GM12872 (cell line): ENCODE results near the gene TBC1D22A.

ENCODE experiments used
- CTCF ChIP-seq: IDR thresholded peaks from 3 replicates; pipeline ENCODE4 v1.5.1; 2011; ENCODE audit warnings: low read depth, mild to moderate bottlenecking, low read length, moderate library complexity; ENCODE audit not compliant: insufficient read depth

Gene TBC1D22A

DNA sequence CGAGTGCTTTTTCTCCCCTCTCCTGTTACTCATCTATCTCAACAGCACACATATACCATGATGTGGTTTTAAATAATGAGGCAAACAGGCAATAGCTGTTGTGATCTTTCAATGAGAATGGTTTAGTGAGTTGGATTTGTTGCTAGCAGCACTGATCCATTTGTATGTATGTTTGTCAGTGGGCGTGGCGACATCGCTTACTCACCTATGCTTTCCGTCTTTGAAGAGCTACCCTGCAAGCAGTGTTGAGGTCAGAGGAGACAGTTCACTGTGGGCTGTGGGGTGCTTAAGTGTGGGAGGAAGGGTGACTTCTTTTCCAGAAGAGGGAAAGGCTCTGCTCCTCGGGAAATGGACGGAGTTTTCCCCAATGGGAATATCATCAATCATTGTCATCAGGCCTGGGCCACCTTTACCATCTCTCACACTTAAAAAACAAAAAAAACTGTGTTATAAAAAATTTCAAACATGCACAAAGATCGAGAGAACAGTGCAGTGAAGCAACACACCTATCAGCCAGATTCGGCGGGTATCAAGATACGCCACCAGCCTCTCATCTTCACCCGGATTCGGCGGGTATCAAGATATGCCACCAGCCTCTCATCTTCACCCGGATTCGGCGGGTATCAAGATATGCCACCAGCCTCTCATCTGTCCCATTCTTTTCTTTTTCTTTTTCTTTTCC lies 83.8 kb downstream of the TBC1D22A start:
- TF ChIP-seq CTCF = no peak

DNA sequence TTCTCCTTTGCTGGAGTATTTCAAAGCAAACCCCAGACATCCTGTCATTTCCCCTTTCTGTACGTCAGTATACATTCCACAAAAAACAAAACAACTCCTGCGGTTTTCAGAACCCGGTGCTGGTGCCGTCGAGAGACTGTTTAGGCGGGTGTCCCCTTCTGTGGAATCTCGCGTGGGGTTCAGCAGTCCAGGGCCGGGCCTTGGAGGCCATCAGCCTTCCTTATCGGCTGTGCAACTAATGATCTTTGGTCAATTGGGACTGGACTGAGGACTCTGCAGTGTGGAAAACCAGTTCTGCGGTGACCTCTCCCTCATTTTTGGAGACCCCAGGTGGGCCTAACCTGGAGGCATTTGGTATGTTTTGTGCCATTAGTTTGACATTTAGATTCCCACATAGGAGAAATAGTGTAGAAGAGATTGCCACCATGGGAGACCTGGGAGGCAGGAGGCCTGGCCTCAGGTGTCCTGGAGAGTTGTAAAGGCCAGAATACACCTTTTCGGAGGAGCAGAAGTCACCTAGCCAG lies 84.4 kb downstream of the TBC1D22A start:
- no peak for TF ChIP-seq CTCF

- TF ChIP-seq CTCF = no peak
Measured at GRCh38 chr22:46848197-46848596, 85.7 kb downstream of the TBC1D22A start.

- no peak for TF ChIP-seq CTCF
Measured at GRCh38 chr22:46849101-46849500, 86.7 kb downstream of the TBC1D22A start.

DNA sequence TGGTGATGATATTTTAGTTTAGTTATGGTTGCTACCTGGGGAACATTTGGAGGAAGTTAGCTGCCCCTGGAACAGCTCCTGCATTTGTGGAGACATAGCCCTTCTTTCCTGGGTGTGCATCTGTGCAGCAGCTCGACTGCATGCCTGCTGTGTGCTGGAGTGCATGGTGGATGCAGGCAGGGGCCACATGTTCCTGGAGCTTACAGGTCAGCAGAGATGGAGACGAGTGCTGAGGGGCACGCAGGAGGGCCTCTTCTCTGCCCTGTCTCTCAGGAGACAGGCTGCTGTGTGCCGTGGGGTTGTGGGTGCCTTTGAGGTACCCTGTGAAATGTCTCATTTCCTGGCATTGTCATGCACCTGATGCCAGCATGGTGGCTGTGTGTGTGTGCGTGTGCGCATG lies 87.5 kb downstream of the TBC1D22A start:
- no peak for TF ChIP-seq CTCF

- no peak for TF ChIP-seq CTCF
Measured at GRCh38 chr22:46851311-46851710, 88.9 kb downstream of the TBC1D22A start.

- TF ChIP-seq CTCF = no peak
Measured at GRCh38 chr22:46851941-46852340, 89.5 kb downstream of the TBC1D22A start.
